SW 1271 (cell line): ENCODE data around the gene FSCB.
"Not testable (repeated sequence)": the region's sequence is repeated elsewhere in the genome, so short reads cannot be mapped to it uniquely, and the experiment has no call there.

Experiments
- DNase-seq, 2 experiments: peaks; one replicate each; lab custom pipeline; 2025; lab: John Stamatoyannopoulos, UW

FSCB gene

GRCh38 chr14:44507183-44507582 lies at the start of gene FSCB:
Gene FSCB, minus strand, starts transcription at chr14:44507283. Its CDS starts 296 bp downstream, at chr14:44506987.
- no peak for DNase-seq

- DNase-seq, result no peak
Observed at GRCh38 chr14:44531658-44532057, 24.6 kb upstream of the FSCB start.

- DNase-seq, result no peak
Observed at GRCh38 chr14:44530475-44530874, 23.4 kb upstream of the FSCB start.

GRCh38 chr14:44529026-44529425 lies 21.9 kb upstream of the FSCB start:
- DNase-seq, result no peak

- DNase-seq, result no peak
Observed at GRCh38 chr14:44528180-44528579, 21.1 kb upstream of the FSCB start.

- DNase-seq, result no peak
Observed at GRCh38 chr14:44525237-44525636, 18.2 kb upstream of the FSCB start.

GRCh38 chr14:44515668-44516067 lies 8.6 kb upstream of the FSCB start:
- DNase-seq, result not testable (repeated sequence)

GRCh38 chr14:44508834-44509233 lies 1.8 kb upstream of the FSCB start:
- no peak for DNase-seq

- no peak for DNase-seq
Observed at GRCh38 chr14:44505588-44505987, 1.5 kb downstream of the FSCB start.

- no peak for DNase-seq
Observed at GRCh38 chr14:44497148-44497547, 9.9 kb downstream of the FSCB start.

GRCh38 chr14:44494137-44494536 lies 12.9 kb downstream of the FSCB start:
- no peak for DNase-seq

- DNase-seq, result no peak
Observed at GRCh38 chr14:44490966-44491365, 16.1 kb downstream of the FSCB start.

- no peak for DNase-seq
Observed at GRCh38 chr14:44477953-44478352, 29.1 kb downstream of the FSCB start.

GRCh38 chr14:44468771-44469170 lies 38.3 kb downstream of the FSCB start:
- DNase-seq, result no peak

- no peak for DNase-seq
Observed at GRCh38 chr14:44463356-44464004, 43.6 kb downstream of the FSCB start.

- DNase-seq, result no peak
Observed at GRCh38 chr14:44462381-44462780, 44.7 kb downstream of the FSCB start.

GRCh38 chr14:44461811-44462210 lies 45.3 kb downstream of the FSCB start:
- DNase-seq, result no peak
